Right ventricle myocardium superior (tissue), 1 donor: ENCODE data around the gene POGK. TPM values are rescaled to one million over a fixed set of nuclear protein-coding genes. Genes with fewer than 3 reads are reported as not detected.

ENCODE experiments used
- ATAC-seq: fragments of 200-7000 bp; cut with Tn5 transposase; one replicate; pipeline ENCODE4 v1.9.1; 2020; ENCODE audit warnings: mild to moderate bottlenecking; ENCODE audit not compliant: poor library complexity
- DNase-seq: peaks from one replicate; pipeline ENCODE4 v3.0.0-alpha.2; 2020
- intact Hi-C: fragments of 100-400 bp; cut with DNase I; formaldehyde crosslinking; loops from one replicate; pipeline ENCODE4 v1.11.2; 2022
- total RNA-seq: library from RNA; stranded (reverse); fragmentation: NEBNext Ultra II Directional; extraction: Animal tissue kit (Norgen Biotek cat#: 25700); gene quantifications from one replicate; pipeline ENCODE4 v1.2.1, GENCODE V29; 2021
- donor health status: DM: no; HTN: yes; CAD: no; lungs with severe emphysema.

The POGK gene
- total RNA-seq, 1 donor from 2014 or later, result 16.9 TPM

DNA sequence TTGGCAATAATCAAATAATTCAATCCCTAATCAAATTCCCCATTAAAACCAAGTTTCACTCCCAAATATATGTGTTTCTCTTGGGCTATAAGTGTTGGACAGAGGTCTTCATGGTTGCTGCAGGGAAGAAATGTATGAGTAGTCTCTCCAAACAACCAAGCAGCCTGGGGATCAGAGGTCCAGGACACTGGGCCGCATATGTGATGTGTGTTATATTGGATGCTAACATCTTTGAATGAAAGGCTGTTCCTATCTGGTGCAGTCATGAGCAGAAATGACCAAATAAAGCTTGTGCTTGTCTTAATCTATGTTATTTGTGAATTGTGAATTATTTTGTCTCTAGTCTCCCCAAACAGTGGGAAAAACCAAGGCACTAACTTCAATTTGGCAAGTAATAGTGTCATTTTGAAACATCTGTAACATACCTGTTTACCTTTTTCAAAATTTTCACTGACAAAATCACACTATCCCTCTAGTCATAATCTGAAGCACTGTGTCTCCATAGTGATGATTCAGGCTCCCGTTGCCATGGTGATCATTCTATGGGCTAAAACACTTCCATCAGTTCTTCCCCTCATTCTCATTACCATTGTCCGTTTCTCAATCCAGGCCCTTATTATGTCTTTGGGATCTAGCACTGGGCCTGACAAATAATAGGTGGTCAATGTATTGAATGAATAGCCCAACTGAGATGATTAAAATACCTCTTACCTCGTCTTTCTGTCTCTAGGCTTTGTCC is 49.3 kb downstream of the POGK start:
- no peak for ATAC-seq
- DNase-seq, result no peak
- intact Hi-C loops, result no loop called here

- DNase-seq, result no peak
- no peak for ATAC-seq
- intact Hi-C loops, result no loop called here
Observed at GRCh38 chr1:166889776-166890175, 50.5 kb downstream of the POGK start.

DNA sequence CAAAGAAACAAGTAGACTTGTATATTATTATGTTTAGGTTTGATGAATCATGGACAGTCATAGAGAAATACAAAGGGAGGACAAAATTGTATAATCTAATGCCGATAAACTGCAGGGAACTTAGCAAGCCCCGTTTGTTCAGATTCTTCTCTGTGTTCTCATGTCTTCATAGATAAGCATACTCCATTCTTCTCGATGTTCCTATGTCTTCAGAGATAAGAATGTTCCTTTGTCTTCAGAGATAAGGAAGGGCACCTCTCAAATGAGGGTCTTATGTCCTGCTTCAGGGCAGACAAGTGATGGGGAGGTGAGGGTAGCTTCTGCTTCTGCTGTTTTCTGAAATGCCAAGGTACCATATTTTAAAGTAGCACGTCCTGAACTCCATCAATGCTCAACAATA is 56.5 kb downstream of the POGK start:
- DNase-seq (no peak), ATAC-seq (no peak)
- intact Hi-C loops, result no loop called here

DNA sequence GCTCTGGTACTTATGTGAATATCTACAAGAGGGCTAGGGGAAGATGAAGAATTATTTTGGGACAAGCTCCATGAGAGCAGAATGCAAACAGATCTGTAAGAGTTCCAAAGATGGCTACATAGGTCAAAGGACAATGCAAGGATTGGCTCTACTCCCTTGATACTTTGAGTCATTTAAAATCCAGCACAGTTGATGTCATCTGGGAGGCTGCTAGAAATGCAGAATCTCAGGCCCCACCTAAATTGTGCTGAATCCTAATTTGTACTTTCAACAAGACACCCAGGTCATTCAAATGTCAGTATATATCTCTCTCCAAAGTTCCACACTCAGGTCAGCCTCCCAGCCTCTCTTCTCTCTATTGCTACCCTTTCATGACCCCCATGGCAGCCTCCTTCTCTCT is 60.5 kb downstream of the POGK start:
- ATAC-seq, result no peak
- intact Hi-C loops, result no loop called here
- DNase-seq, result no peak

GRCh38 chr1:166900987-166901386 is 61.7 kb downstream of the POGK start:
- intact Hi-C loops, result no loop called here
- no peak for ATAC-seq
- no peak for DNase-seq

GRCh38 chr1:166902279-166902678 is 63.0 kb downstream of the POGK start:
- intact Hi-C loops, result no loop called here
- no peak for DNase-seq
- ATAC-seq, result peak; percentile 65

DNA sequence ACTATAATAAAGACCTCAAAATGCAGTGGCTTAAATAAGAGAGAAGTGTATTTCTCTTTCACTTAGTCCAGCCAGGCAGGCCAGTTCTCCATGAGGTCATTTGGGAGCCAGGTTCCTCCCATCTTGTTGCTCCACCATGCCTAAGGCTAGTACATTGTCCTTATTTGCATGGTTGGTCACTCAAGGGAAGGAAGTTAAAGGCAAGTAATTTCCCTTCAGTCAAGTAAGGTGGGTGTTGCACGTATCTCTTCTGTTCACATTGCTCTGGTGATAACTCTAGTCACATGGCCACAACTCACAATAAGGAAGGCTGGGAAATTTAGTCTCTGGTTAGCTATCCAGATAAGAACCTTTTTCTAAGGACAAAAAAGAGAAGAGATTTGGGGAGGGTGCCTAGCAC is 64.0 kb downstream of the POGK start:
- no peak for ATAC-seq
- intact Hi-C loops, result no loop called here
- no peak for DNase-seq

GRCh38 chr1:166905136-166905535 is 65.9 kb downstream of the POGK start:
- no peak for ATAC-seq
- intact Hi-C loops, result no loop called here
- no peak for DNase-seq

GRCh38 chr1:166905900-166906299 is 66.6 kb downstream of the POGK start:
- DNase-seq (no peak), ATAC-seq (no peak)
- intact Hi-C loops, result no loop called here

Other genes with a start within 250 kb of the POGK start
- 9.7 TPM for gene TADA1, start 36.8 kb downstream of the POGK start, total RNA-seq
- 4.1 TPM for gene ILDR2, start 136.1 kb downstream of the POGK start, total RNA-seq
- 1.7 TPM for gene MAEL, start 149.8 kb downstream of the POGK start, total RNA-seq